ENCODE results near the gene EVA1C. TPM values are rescaled to one million over a fixed set of nuclear protein-coding genes. Genes with fewer than 3 reads are reported as not detected.

EVA1C gene
- total and polyA plus RNA-seq, 10 of the 15 experiments (the other 5 are each of a cell fraction or from before 2014, with no cell fraction given) = 0.13 to 0.56 (median 0.34) TPM; not detected in 7

GRCh38 chr21:32475162-32475812 is 62.8 kb downstream of the EVA1C start:
- H2AFZ ChIP-seq (ENCODE audit: control insufficient read depth, low read depth, low read length) = no peak overlapping the region
- RAD21 ChIA-PET (ENCODE audit: unreplicated experiment) = no interaction called here
- no peak overlapping the region for H3K27ac ChIP-seq (ENCODE audit: control insufficient read depth, insufficient read depth)
- no peaks in the 10 kb centered on the region for H4K20me1 ChIP-seq (ENCODE audit: control insufficient read depth, insufficient read depth)
- no peak for DNase-seq (ENCODE audit: low read depth, low spot score)
- intact Hi-C loops (cut with micrococcal nuclease; ENCODE audit: unreplicated experiment) (no loop called here), in situ Hi-C loops (cut with MboI) (no loop called here)
- CTCF ChIA-PET = no interaction called here
- no peaks in the 10 kb centered on the region for H3K9me3 ChIP-seq (replicated peaks; ENCODE audit: control insufficient read depth, insufficient read depth, low read length)
- ATAC-seq = no peak
- H3K79me2 ChIP-seq (ENCODE audit: control insufficient read depth, insufficient read depth, low read length) = no peaks in the 10 kb centered on the region
- H3K27me3 ChIP-seq (replicated peaks in 1 of 2; ENCODE audit: control insufficient read depth in 2 of 2, insufficient read depth in 2 of 2, low read length in 1 of 2) = no peaks in the 10 kb centered on the region
- no peak overlapping the region for H3K4me2 ChIP-seq (ENCODE audit: control insufficient read depth, insufficient read depth)
- SMC1A ChIA-PET (ENCODE audit: uncharacterized antibody, unreplicated experiment) = interaction anchor here (0.9 kb wide), 1 partner anchor 24 kb away, joined by 3 read pairs; no protein-coding TSS in a partner anchor
- TF ChIP-seq, protein P1, sequence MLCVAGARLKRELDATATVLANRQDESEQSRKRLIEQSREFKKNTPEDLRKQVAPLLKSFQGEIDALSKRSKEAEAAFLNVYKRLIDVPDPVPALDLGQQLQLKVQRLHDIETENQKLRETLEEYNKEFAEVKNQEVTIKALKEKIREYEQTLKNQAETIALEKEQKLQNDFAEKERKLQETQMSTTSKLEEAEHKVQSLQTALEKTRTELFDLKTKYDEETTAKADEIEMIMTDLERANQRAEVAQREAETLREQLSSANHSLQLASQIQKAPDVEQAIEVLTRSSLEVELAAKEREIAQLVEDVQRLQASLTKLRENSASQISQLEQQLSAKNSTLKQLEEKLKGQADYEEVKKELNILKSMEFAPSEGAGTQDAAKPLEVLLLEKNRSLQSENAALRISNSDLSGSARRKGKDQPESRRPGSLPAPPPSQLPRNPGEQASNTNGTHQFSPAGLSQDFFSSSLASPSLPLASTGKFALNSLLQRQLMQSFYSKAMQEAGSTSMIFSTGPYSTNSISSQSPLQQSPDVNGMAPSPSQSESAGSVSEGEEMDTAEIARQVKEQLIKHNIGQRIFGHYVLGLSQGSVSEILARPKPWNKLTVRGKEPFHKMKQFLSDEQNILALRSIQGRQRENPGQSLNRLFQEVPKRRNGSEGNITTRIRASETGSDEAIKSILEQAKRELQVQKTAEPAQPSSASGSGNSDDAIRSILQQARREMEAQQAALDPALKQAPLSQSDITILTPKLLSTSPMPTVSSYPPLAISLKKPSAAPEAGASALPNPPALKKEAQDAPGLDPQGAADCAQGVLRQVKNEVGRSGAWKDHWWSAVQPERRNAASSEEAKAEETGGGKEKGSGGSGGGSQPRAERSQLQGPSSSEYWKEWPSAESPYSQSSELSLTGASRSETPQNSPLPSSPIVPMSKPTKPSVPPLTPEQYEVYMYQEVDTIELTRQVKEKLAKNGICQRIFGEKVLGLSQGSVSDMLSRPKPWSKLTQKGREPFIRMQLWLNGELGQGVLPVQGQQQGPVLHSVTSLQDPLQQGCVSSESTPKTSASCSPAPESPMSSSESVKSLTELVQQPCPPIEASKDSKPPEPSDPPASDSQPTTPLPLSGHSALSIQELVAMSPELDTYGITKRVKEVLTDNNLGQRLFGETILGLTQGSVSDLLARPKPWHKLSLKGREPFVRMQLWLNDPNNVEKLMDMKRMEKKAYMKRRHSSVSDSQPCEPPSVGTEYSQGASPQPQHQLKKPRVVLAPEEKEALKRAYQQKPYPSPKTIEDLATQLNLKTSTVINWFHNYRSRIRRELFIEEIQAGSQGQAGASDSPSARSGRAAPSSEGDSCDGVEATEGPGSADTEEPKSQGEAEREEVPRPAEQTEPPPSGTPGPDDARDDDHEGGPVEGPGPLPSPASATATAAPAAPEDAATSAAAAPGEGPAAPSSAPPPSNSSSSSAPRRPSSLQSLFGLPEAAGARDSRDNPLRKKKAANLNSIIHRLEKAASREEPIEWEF (IDR thresholded peaks at IDR 0.05; ENCODE audit: insufficient replicate concordance, low read depth, low read length) = no peak
- no peak for TF ChIP-seq RCOR1 (conservative IDR thresholded peaks at IDR 0.05; ENCODE audit: low read depth, low read length)
- TF ChIP-seq KAT2A (conservative IDR thresholded peaks at IDR 0.05; ENCODE audit: control insufficient read depth, low read depth, low read length) = no peak
- TF ChIP-seq LARP7 (IDR thresholded peaks at IDR 0.05) = no peak
- no peak for TF ChIP-seq KLF5 (IDR thresholded peaks at IDR 0.05; ENCODE audit: partially characterized antibody)
- TF ChIP-seq PAX8 (IDR thresholded peaks at IDR 0.05) = no peak
- no peak for TF ChIP-seq BCL3 (IDR thresholded peaks at IDR 0.05; ENCODE audit: borderline replicate concordance, insufficient read depth, low read depth, low read length, poor library complexity, severe bottlenecking)
- no peak for TF ChIP-seq TCF12 (IDR thresholded peaks at IDR 0.05; ENCODE audit: low read depth, low read length)
- TF ChIP-seq IKZF2 (IDR thresholded peaks at IDR 0.05) = no peak
- no peak for TF ChIP-seq HDAC2 (IDR thresholded peaks at IDR 0.05)
- TF ChIP-seq TAF1 (IDR thresholded peaks at IDR 0.05; ENCODE audit: borderline replicate concordance, low read depth, low read length) = no peak
- no peak for TF ChIP-seq CEBPZ (IDR thresholded peaks at IDR 0.05; ENCODE audit: low read depth, low read length)
- no peak for TF ChIP-seq NR2F1 (conservative IDR thresholded peaks at IDR 0.05)
- no peak for TF ChIP-seq CREB1 (IDR thresholded peaks at IDR 0.05; ENCODE audit: low read depth)
- TF ChIP-seq DPF2 (IDR thresholded peaks at IDR 0.05) = no peak
- no peak for TF ChIP-seq ZNF217 (IDR thresholded peaks at IDR 0.05)
- no peaks in the 10 kb centered on the region for H3K4me1 ChIP-seq (ENCODE audit: control insufficient read depth, insufficient read depth, low read length)
- 70% methylated on average over 9 of the region's 9 CpGs for WGBS (ENCODE audit: insufficient coverage, insufficient replicate concordance, low lambda C conversion rate, missing lambda C conversion rate)
- POLR2A ChIA-PET = no interaction called here
- no peak for FAIRE-seq
- BruUV-seq (replicated peaks) = no TSS peak
- H3K36me3 ChIP-seq (ENCODE audit: control insufficient read depth in 2 of 2, insufficient read depth in 2 of 2, low read length in 1 of 2) = no peaks in the 10 kb centered on the region
- H3K4me3 ChIP-seq = no peak overlapping the region
- no peak overlapping the region for H3K9ac ChIP-seq (ENCODE audit: control insufficient read depth, insufficient read depth, low read length)
